Esophagus squamous epithelium (tissue), 5 donors: ENCODE data around the gene KCNMA1. TPM values are rescaled to one million over a fixed set of nuclear protein-coding genes. Genes with fewer than 3 reads are reported as not detected.

Experiments used
- DNase-seq: peaks from one replicate; lab custom pipeline; 2025; lab: John Stamatoyannopoulos, UW
- H3K27ac ChIP-seq, 4 donors: fragments of 200-600 bp; sonication (generic); one replicate each; pipeline ENCODE4 v1.5.1; 2016 to 2019; ENCODE audit warnings: mild to moderate bottlenecking in 1 of 4
- H3K27me3 ChIP-seq, 4 donors: fragments of 200-600 bp; sonication (generic); 1 replicate in 3 of 4; 2 replicates in 1 of 4; pipeline versions ENCODE4 v1.5.1 to v1.6.0; 2017 to 2021; ENCODE audit warnings: antibody characterized with exemption in 1 of 4
- H3K36me3 ChIP-seq, 3 donors: fragments of 200-600 bp; sonication (generic); one replicate each; pipeline ENCODE4 v1.5.1; 2016 to 2019
- H3K4me1 ChIP-seq, 3 donors: fragments of 200-600 bp; sonication (generic); one replicate each; pipeline ENCODE4 v1.5.1; 2017 to 2019
- H3K4me3 ChIP-seq, 4 donors: fragments of 200-600 bp; sonication (generic); 1 replicate in 3 of 4; 2 replicates in 1 of 4; pipeline ENCODE4 v1.5.1; 2016 to 2019; ENCODE audit warnings: mild to moderate bottlenecking in 2 of 4, moderate library complexity in 1 of 4
- H3K9me3 ChIP-seq, 3 donors: fragments of 200-600 bp; sonication (generic); one replicate each; pipeline ENCODE4 v1.5.1; 2016 to 2019
- POLR2A ChIP-seq, 4 donors: fragments of 450-650 bp; IDR thresholded peaks; one replicate each; pipeline ENCODE4 v1.6.1; 2017; ENCODE audit warnings: antibody characterized with exemption in 4 of 4, mild to moderate bottlenecking in 4 of 4, moderate library complexity in 3 of 4
- WGBS, 2 donors: methylation state at CpG; one replicate each; pipeline ENCODE4 v1.1.5; 2018; 5-methylcytosine and 5-hydroxymethylcytosine counted together
- intact Hi-C: fragments of 100-400 bp; cut with DNase I; formaldehyde crosslinking; loops from one replicate; pipeline ENCODE4 v1.15.0; 2022
- total RNA-seq, 4 donors: library from RNA; depleted of rRNA; stranded (reverse); fragments of >200 nt; gene quantifications; one replicate each; pipeline ENCODE4 v1.1.0, GENCODE V29; 2016
- TF ChIP-seq, protein P1 (sequence below), 6 experiments: fragments of 450-650 bp in 4 of 6; fragments of 200-600 bp in 2 of 6; sonication (generic) in 2 of 6; IDR thresholded peaks; one replicate each; pipeline ENCODE4 v1.5.1; 2016 to 2019; ENCODE audit warnings: antibody characterized with exemption in 6 of 6, mild to moderate bottlenecking in 4 of 6, moderate library complexity in 4 of 6
- donor health status: DM: yes; HTN: yes; CAD: no.

The KCNMA1 gene
- total RNA-seq, 4 donors from 2014 or later = 7.5 to 74.2 (median 18.0) TPM

DNA sequence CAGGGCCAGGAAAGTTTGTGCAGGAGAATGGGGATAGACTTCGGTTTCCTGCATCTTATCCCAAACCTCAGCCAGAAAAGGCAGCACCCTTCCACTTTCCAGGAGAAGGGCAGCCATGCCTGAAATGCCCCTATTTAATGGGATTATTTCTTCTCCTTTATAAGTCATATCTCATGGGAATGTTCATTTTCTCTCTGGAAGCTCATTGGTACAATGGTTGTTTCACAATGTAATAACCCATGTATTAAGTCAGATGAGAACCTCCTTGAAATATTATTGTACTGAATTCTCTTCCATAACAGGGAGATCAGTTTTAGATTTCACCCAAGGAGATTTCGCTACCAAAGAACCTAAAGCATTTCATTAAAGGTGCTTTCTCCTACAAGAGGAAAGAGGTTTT lies 457.5 kb downstream of the KCNMA1 start:
- DNase-seq = no peak
- intact Hi-C loops = no loop called here
- WGBS, 2 donors = 93 to 94% methylated on average over 2 of the region's 2 CpGs

DNA sequence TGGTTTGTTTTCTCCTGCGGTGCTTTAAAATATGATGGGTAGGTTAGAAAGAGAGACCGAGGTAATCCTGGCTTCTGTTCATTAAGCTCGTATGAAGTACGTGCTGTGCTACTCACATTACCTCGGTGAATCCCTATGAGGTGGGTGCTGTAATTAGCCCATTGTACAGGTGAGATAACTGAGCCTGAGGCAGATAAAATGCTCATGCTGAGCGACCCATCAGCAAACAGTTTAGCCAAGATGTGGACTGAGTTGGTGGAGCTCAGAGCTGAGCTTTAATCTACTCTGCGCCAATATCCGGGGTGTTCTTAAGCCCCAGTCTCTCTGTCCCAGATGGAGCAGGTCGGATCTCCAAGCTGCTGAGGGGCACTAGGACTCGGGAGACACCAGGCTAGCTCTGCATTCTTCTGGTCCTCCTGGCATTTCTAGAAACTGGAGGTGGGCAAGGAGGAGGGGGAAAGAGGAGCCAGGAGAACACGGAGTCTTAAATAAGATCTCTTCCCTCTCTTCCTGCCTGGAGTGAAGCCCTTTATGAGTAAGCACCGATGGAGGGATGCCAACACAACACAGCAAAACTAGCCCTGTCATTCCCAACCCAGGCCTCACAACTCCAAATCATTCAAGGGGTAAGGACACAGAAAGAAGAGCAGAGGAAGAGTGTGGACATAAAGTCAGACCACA lies 458.5 kb downstream of the KCNMA1 start:
- TF ChIP-seq, protein P1, sequence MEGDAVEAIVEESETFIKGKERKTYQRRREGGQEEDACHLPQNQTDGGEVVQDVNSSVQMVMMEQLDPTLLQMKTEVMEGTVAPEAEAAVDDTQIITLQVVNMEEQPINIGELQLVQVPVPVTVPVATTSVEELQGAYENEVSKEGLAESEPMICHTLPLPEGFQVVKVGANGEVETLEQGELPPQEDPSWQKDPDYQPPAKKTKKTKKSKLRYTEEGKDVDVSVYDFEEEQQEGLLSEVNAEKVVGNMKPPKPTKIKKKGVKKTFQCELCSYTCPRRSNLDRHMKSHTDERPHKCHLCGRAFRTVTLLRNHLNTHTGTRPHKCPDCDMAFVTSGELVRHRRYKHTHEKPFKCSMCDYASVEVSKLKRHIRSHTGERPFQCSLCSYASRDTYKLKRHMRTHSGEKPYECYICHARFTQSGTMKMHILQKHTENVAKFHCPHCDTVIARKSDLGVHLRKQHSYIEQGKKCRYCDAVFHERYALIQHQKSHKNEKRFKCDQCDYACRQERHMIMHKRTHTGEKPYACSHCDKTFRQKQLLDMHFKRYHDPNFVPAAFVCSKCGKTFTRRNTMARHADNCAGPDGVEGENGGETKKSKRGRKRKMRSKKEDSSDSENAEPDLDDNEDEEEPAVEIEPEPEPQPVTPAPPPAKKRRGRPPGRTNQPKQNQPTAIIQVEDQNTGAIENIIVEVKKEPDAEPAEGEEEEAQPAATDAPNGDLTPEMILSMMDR (IDR thresholded peaks at IDR 0.05) = peak in 1 of 6 experiments; percentile 5
- TF ChIP-seq POLR2A (IDR thresholded peaks at IDR 0.05) = no peak
- 44 to 54% methylated on average over 11 to 12 of the region's 12 CpGs for WGBS, 2 donors
- DNase-seq = no peak
- H3K36me3 ChIP-seq = no peaks in the 10 kb centered on the region
- no peak overlapping the region for H3K4me3 ChIP-seq
- H3K27ac ChIP-seq = peak overlapping the region in 1 of 4 donors; percentile 37
- H3K4me1 ChIP-seq = peaks cover 0 to 10% (median 6%) of the 10 kb centered on the region in 3 donors
- intact Hi-C loops = loop anchor here (10.0 kb wide), 1 partner anchor 206 kb away; no protein-coding TSS in a partner anchor
- no peaks in the 10 kb centered on the region for H3K9me3 ChIP-seq
- H3K27me3 ChIP-seq = peaks cover 0 to 4% (median 0%) of the 10 kb centered on the region in 4 donors

More for the DNA sequence above, 457.5 kb downstream of the KCNMA1 start:
- H3K4me3 ChIP-seq = no peak overlapping the region
- no peak for TF ChIP-seq POLR2A (IDR thresholded peaks at IDR 0.05)
- TF ChIP-seq, protein P1 (IDR thresholded peaks at IDR 0.05) = no peak
- peaks cover 0 to 4% (median 0%) of the 10 kb centered on the region in 4 donors for H3K27me3 ChIP-seq
- H3K27ac ChIP-seq = peak overlapping the region in 1 of 4 donors; percentile 37
- H3K4me1 ChIP-seq = peaks cover 0 to 10% (median 6%) of the 10 kb centered on the region in 3 donors
- H3K36me3 ChIP-seq = no peaks in the 10 kb centered on the region
- H3K9me3 ChIP-seq = no peaks in the 10 kb centered on the region

DNA sequence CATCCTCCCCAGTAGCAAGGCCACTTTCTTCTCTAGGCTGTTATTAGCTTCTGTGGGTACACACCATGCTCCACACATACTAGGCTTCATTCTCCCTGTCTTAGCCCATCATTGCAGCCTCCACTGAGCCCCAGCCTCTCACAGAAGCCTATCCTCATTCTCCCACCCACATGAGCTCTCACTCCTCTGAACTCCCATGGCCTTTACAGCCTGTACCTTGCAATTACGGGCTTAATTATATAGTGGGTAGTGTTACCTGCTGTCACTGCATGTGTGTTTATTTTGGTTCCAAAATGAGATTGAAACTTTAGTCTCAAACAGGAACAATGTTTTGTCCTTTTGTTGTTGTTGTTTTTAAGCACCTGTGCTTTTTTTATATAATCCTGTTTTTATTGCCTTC lies 460.0 kb downstream of the KCNMA1 start:
- Histone ChIP-seq H3K36me3 (no peaks in the 10 kb centered on the region), H3K4me3 (no peak overlapping the region), H3K4me1 (peaks cover 0 to 10% (median 6%) of the 10 kb centered on the region in 3 donors), H3K9me3 (no peaks in the 10 kb centered on the region), H3K27me3 (peaks cover 0 to 4% (median 0%) of the 10 kb centered on the region in 4 donors), H3K27ac (no peak overlapping the region)
- WGBS, 2 donors = 79 to 88% methylated on average over 1 of the region's 1 CpG
- intact Hi-C loops = loop anchor here (10.0 kb wide), 1 partner anchor 207 kb away; no protein-coding TSS in a partner anchor
- TF ChIP-seq, protein P1 (IDR thresholded peaks at IDR 0.05) = no peak
- no peak for TF ChIP-seq POLR2A (IDR thresholded peaks at IDR 0.05)
- no peak for DNase-seq

DNA sequence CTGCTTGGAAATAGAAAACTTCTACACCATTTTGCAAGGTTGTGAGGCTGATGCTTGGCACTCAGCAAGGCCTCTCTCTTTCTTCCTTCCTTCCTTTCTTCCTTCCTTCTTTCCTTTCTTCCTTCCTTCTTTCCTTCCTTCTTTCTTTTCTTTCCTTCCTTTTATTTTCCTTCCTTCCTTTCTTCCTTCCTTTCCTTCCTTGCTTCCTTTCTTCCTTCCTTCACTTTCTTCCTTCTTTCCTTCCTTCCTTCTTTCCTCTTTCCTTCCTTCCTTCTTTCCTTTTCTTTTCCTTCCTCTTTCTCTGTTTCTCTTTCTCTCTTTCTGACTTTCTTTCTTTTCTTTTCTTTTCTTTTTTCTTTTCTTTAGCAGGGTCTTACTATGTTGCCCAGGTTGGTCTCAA lies 460.4 kb downstream of the KCNMA1 start:
- H3K27ac ChIP-seq = no peak overlapping the region
- H3K27me3 ChIP-seq = peaks cover 0 to 4% (median 0%) of the 10 kb centered on the region in 4 donors
- no peak overlapping the region for H3K4me3 ChIP-seq
- intact Hi-C loops = loop anchor here (10.0 kb wide), 1 partner anchor 208 kb away; no protein-coding TSS in a partner anchor
- TF ChIP-seq, protein P1 (IDR thresholded peaks at IDR 0.05) = no peak
- TF ChIP-seq POLR2A (IDR thresholded peaks at IDR 0.05) = no peak
- no peaks in the 10 kb centered on the region for H3K36me3 ChIP-seq
- DNase-seq = no peak
- H3K9me3 ChIP-seq = no peaks in the 10 kb centered on the region
- peaks cover 0 to 12% (median 6%) of the 10 kb centered on the region in 3 donors for H3K4me1 ChIP-seq

DNA sequence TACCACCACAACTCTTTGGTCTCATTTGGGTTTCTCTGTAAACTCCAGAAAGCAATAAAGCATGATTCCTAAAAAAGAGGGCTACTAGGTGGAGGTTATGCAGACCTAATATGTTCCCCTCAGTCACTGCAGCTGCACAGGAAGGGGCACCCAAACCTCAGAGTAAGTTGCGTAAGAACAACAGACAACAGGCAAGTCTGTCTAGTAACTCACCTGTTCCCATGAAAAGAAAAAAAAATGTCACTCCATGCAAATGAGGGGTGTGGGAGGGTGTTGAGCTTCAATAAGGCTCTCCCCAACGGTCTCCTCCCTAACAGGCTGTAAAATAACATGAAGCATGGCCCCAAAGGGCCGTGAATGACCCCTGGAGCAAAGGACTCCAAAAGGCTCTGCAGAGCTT lies 461.4 kb downstream of the KCNMA1 start:
- WGBS, 2 donors = 67 to 81% methylated on average over 3 of the region's 3 CpGs
- intact Hi-C loops = loop anchor here (10.0 kb wide), 1 partner anchor 209 kb away; no protein-coding TSS in a partner anchor
- no peak for TF ChIP-seq POLR2A (IDR thresholded peaks at IDR 0.05)
- TF ChIP-seq, protein P1 (IDR thresholded peaks at IDR 0.05) = no peak
- Histone ChIP-seq H3K27me3 (peaks cover 0 to 4% (median 0%) of the 10 kb centered on the region in 4 donors), H3K27ac (no peak overlapping the region), H3K4me1 (peaks cover 0 to 19% (median 6%) of the 10 kb centered on the region in 3 donors), H3K9me3 (no peaks in the 10 kb centered on the region), H3K36me3 (no peaks in the 10 kb centered on the region), H3K4me3 (no peak overlapping the region)
- DNase-seq = no peak
